SU-DHL-6 (cell line): Measurements from ENCODE around the gene BACE1.

Experiments
- EZH2phosphoT487 ChIP-seq: fragments of 200-600 bp; sonication (generic), shearing (Covaris generic); conservative IDR thresholded peaks from 2 replicates; pipeline ENCODE4 v1.6.1; 2018; ENCODE audit warnings: mild to moderate bottlenecking, antibody characterized with exemption, low read length, moderate library complexity, mixed read lengths
- TF ChIP-seq, protein P1 (sequence below): fragments of 200-600 bp; sonication (generic); IDR thresholded peaks from one replicate; pipeline ENCODE4 v1.5.1; 2017; ENCODE audit warnings: antibody characterized with exemption, mild to moderate bottlenecking, low read length, moderate library complexity; ENCODE audit not compliant: insufficient read depth, poor library complexity, severe bottlenecking

DNA sequence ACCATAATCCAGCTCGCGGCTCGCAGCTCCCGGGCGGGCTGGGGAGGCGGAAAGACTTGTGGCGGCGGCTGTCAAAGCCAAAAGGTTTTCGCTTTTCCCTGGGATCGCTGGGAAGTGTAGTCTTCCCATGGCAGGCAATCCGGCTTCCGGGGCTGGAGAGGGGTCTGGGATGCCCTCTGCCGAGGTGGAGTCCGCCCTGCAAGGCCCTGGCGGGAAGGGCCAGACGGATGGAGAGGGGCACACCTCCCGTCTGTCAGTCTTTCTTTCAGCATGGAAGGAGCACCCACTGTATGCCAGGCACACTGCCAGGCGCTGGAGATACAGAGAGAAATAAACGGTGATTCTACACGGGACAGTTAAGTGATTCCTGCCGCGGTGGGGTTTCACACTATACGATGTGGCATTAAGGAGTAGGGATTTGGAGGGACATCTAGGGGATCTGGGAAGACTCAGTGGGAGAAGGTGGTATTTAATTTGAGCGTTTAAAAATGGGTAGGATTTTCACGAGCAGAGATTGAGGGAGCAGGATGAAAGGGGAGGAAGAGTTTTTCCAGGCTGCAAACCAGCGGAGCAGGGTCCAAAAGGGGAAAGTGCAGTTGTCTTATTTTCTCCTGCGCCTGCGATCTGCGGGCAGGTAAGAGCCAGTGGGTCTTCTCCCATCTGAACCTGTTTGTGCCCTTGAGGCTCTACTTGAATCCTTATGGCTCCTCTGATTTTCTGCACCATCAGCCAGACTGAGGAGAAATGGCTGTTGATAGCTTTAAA is at the start of gene BACE1:
- TF ChIP-seq, protein P1, sequence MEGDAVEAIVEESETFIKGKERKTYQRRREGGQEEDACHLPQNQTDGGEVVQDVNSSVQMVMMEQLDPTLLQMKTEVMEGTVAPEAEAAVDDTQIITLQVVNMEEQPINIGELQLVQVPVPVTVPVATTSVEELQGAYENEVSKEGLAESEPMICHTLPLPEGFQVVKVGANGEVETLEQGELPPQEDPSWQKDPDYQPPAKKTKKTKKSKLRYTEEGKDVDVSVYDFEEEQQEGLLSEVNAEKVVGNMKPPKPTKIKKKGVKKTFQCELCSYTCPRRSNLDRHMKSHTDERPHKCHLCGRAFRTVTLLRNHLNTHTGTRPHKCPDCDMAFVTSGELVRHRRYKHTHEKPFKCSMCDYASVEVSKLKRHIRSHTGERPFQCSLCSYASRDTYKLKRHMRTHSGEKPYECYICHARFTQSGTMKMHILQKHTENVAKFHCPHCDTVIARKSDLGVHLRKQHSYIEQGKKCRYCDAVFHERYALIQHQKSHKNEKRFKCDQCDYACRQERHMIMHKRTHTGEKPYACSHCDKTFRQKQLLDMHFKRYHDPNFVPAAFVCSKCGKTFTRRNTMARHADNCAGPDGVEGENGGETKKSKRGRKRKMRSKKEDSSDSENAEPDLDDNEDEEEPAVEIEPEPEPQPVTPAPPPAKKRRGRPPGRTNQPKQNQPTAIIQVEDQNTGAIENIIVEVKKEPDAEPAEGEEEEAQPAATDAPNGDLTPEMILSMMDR: no peak
- no peak for TF ChIP-seq EZH2phosphoT487
